Type B pancreatic cell (in vitro differentiated cells): ENCODE measurements around the gene COX4I2. TPM values are rescaled to one million over a fixed set of nuclear protein-coding genes. Genes with fewer than 3 reads are reported as not detected.
"Not testable (repeated sequence)": the region's sequence is repeated elsewhere in the genome, so short reads cannot be mapped to it uniquely, and the experiment has no call there.

Source experiments
- DNase-seq: peaks from one replicate; pipeline ENCODE4 v3.0.0; 2021; ENCODE audit warnings: mixed read lengths; ENCODE audit not compliant: unreplicated experiment; ENCODE audit errors: extremely low spot score
- H3K27ac Mint-ChIP-seq: 2 replicates; pipeline ENCODE4 v1.8.0; 2021; ENCODE audit warnings: mild to moderate bottlenecking, mixed read lengths
- H3K27me3 Mint-ChIP-seq: 2 replicates; pipeline ENCODE4 v1.8.0; 2021; ENCODE audit warnings: mixed read lengths
- H3K36me3 Mint-ChIP-seq: 2 replicates; pipeline ENCODE4 v1.8.0; 2021; ENCODE audit warnings: mixed read lengths
- H3K4me1 Mint-ChIP-seq: one replicate; pipeline ENCODE4 v1.8.0; 2021; ENCODE audit warnings: mixed read lengths; ENCODE audit not compliant: unreplicated experiment
- H3K4me3 Mint-ChIP-seq: 2 replicates; pipeline ENCODE4 v1.8.0; 2021; ENCODE audit warnings: mild to moderate bottlenecking, mixed read lengths
- H3K9me3 Mint-ChIP-seq: 2 replicates; pipeline ENCODE4 v1.8.0; 2021; ENCODE audit warnings: mixed read lengths
- total RNA-seq: library from RNA; stranded (reverse); gene quantifications from 2 replicates; pipeline ENCODE4 v1.2.1, GENCODE V29; 2021; ENCODE audit warnings: low replicate concordance
- TF ChIP-seq, protein P1 (sequence below): fragments of 200-600 bp; sonication (generic); conservative IDR thresholded peaks from 2 replicates; pipeline ENCODE4 v1.5.0; 2021; ENCODE audit warnings: antibody characterized with exemption, mild to moderate bottlenecking

The COX4I2 gene
- total RNA-seq, 1 donor from 2014 or later = not detected

DNA sequence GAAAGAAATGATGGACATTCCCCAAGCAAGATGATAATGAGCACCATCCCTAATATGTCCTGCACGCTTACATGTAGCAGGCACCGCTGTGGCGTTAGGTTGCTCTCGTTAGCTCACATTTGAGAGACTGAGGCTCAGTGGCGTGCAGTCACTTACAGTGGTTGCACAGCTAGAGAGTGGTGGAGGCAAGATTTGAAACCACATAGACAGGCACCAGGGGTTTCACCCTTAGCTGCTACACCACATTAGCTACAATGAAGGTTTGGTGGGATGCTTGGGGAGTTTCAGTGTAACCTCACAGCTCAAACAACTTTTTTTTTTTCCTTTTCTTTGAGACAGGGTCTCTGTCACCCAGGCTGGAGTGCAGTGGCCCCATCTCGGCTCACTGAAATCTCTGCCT lies 3.7 kb downstream of the COX4I2 start:
- Mint-ChIP-seq H3K36me3 (no peaks in the 10 kb centered on the region), H3K27ac (no peak overlapping the region), H3K9me3 (no peaks in the 10 kb centered on the region), H3K4me3 (no peak overlapping the region), H3K27me3 (no peaks in the 10 kb centered on the region), H3K4me1 (peaks cover 7% of the 10 kb centered on the region)
- no peak for DNase-seq
- TF ChIP-seq, protein P1, sequence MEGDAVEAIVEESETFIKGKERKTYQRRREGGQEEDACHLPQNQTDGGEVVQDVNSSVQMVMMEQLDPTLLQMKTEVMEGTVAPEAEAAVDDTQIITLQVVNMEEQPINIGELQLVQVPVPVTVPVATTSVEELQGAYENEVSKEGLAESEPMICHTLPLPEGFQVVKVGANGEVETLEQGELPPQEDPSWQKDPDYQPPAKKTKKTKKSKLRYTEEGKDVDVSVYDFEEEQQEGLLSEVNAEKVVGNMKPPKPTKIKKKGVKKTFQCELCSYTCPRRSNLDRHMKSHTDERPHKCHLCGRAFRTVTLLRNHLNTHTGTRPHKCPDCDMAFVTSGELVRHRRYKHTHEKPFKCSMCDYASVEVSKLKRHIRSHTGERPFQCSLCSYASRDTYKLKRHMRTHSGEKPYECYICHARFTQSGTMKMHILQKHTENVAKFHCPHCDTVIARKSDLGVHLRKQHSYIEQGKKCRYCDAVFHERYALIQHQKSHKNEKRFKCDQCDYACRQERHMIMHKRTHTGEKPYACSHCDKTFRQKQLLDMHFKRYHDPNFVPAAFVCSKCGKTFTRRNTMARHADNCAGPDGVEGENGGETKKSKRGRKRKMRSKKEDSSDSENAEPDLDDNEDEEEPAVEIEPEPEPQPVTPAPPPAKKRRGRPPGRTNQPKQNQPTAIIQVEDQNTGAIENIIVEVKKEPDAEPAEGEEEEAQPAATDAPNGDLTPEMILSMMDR = no peak

DNA sequence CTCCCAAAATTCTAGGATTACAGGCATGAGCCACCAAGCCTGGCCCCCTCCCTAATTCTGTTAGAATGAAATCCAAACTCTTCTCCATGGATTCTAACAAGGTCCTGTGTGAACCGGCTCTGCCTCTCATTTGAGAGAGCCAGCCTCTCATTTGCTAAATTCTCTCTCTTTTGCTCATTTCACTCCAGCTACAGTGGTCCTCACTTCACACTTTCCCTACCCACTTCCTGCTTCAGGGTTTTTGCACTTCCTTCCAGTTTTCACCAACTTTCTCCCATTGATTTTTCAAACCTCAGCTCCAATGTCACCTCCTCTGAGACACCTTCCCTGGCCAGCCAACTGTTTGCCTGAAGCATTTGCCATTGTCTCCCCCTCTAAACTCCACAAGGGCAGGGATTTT lies 5.1 kb downstream of the COX4I2 start:
- no peak for DNase-seq
- no peaks in the 10 kb centered on the region for H3K9me3 Mint-ChIP-seq
- peaks cover 7% of the 10 kb centered on the region for H3K4me1 Mint-ChIP-seq
- TF ChIP-seq, protein P1 = no peak
- H3K27ac Mint-ChIP-seq = peak overlapping the region; percentile 5
- no peak overlapping the region for H3K4me3 Mint-ChIP-seq
- no peaks in the 10 kb centered on the region for H3K36me3 Mint-ChIP-seq
- H3K27me3 Mint-ChIP-seq = no peaks in the 10 kb centered on the region

DNA sequence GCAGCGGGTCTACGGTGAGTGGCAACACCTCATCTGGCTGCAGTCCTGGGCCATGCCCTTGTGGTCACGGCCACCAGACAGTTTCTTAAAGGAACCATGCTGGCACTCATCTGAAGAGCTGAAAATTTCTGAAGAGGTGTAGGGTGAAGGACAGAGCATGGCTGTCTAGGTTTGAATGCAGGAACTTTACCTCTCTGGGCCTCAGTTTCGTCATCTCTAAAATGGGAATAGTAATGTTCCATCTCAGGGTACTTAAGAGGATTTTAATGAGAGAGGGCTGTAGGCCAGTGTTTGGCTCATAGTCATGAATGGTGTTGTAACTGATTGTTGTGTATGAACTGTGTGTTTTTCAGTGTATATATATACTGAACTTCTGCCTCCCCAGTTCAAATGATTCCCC lies 5.8 kb downstream of the COX4I2 start:
- Mint-ChIP-seq H3K9me3 (no peaks in the 10 kb centered on the region), H3K27ac (no peak overlapping the region), H3K4me3 (no peak overlapping the region), H3K36me3 (no peaks in the 10 kb centered on the region), H3K27me3 (no peaks in the 10 kb centered on the region), H3K4me1 (peaks cover 7% of the 10 kb centered on the region)
- DNase-seq = no peak
- TF ChIP-seq, protein P1 = no peak

DNA sequence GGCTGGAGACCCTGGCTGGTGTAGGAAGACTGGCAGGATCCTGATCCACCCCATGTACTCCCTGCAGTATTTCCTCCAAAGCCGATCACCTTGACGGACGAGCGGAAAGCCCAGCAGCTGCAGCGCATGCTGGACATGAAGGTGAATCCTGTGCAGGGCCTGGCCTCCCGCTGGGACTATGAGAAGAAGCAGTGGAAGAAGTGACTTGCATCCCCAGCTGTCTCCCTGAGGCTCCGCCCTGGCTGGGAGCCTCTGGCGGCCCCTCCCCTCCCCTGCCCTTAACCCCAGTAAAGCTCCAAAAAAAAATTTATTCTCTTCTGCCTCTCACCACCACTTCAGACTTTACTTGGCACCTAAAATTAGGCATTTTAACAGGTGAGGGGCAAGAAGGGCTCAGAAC lies 7.0 kb downstream of the COX4I2 start:
- TF ChIP-seq, protein P1 = no peak
- Mint-ChIP-seq H3K4me1 (peaks cover 7% of the 10 kb centered on the region), H3K36me3 (no peaks in the 10 kb centered on the region), H3K4me3 (no peak overlapping the region), H3K27me3 (no peaks in the 10 kb centered on the region), H3K9me3 (no peaks in the 10 kb centered on the region), H3K27ac (no peak overlapping the region)
- DNase-seq = no peak

DNA sequence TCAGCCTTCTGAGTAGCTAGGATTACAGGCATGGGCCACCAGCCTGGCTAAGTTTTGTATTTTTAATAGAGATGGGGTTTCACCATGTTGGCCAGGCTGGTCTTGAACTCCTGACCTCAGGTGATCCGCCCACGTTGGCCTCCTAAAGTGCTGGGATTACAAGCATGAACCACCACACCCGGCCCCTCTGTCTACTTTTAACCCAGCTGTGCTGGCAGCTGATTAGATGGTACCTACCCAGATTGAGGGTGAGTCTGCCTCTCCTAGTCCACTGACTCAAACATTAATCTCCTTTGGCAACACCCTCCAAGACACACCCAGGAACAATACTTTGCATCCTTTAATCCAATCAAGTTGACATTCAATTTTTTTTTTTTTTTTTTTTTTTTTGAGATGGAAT lies 10.4 kb downstream of the COX4I2 start:
- not testable (repeated sequence) for H3K27ac Mint-ChIP-seq, H3K36me3 Mint-ChIP-seq, H3K4me3 Mint-ChIP-seq, DNase-seq, H3K27me3 Mint-ChIP-seq, H3K9me3 Mint-ChIP-seq, H3K4me1 Mint-ChIP-seq

DNA sequence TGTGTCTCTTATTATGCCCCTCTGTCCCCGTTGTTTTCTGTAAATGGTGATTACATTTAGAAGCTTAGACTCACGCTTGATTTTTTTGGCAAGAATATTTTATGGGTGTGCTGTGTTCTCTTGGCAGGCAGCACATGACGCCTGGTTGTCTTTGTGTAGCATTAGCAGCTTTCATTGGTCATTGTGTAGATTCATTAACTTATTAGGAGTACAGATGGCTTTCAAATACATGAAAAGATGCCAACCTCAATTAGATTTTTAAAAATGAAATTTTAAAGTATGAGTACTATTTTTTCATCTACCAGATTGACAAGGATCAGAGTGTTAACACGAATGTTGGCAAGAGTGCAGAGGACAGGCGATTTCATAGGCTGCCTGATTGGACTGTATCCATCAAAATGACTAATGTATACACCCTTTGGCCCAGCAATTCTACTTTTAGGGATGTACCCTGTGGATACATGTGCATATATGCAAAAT lies 15.2 kb downstream of the COX4I2 start:
- TF ChIP-seq, protein P1 = no peak
- Mint-ChIP-seq H3K27ac (no peak overlapping the region), H3K4me1 (no peaks in the 10 kb centered on the region), H3K4me3 (no peak overlapping the region), H3K36me3 (no peaks in the 10 kb centered on the region), H3K27me3 (peaks cover 5% of the 10 kb centered on the region), H3K9me3 (no peaks in the 10 kb centered on the region)
- no peak for DNase-seq
